ENCODE measurements around the gene URAD.

GRCh38 chr13:27973961-27974662 lies 14.4 kb downstream of the URAD start:
- no peak for TF ChIP-seq CTCF (IDR thresholded peaks at IDR 0.05; ENCODE audit: insufficient read depth, low read length)
- TF ChIP-seq REST (IDR thresholded peaks at IDR 0.05; ENCODE audit: insufficient replicate concordance, low read depth), result no peak
